Measurements from ENCODE around the gene ZNF805. TPM values are rescaled to one million over a fixed set of nuclear protein-coding genes. Genes with fewer than 3 reads are reported as not detected.
"Not testable (repeated sequence)": the region's sequence is repeated elsewhere in the genome, so short reads cannot be mapped to it uniquely, and the experiment has no call there.

ZNF805 gene
- total RNA-seq, 2 experiments from 2014 or later: 10.9 to 11.2 TPM

GRCh38 chr19:57273014-57273413 lies 32.6 kb downstream of the ZNF805 start:
- Mint-ChIP-seq H3K27me3 (no peaks in the 10 kb centered on the region), H3K27ac (no peak overlapping the region), H3K9me3 (peaks cover 13% of the 10 kb centered on the region), H3K4me3 (no peak overlapping the region), H3K36me3 (ENCODE audit: low read depth) (peaks cover 41% of the 10 kb centered on the region), H3K4me1 (peaks cover 1% of the 10 kb centered on the region)
- CTCF ChIA-PET: no interaction called here
- POLR2A ChIA-PET: no interaction called here
- DNase-seq: no peak

GRCh38 chr19:57276430-57276829 lies 36.0 kb downstream of the ZNF805 start:
- ChIA-PET POLR2A (no interaction called here), CTCF (no interaction called here)
- Mint-ChIP-seq H3K27me3 (no peaks in the 10 kb centered on the region), H3K9me3 (peaks cover 10% of the 10 kb centered on the region), H3K27ac (no peak overlapping the region), H3K36me3 (ENCODE audit: low read depth) (peaks cover 38% of the 10 kb centered on the region), H3K4me1 (peaks cover 6% of the 10 kb centered on the region), H3K4me3 (no peak overlapping the region)
- no peak for DNase-seq

GRCh38 chr19:57278481-57278880 lies 38.0 kb downstream of the ZNF805 start:
- H3K27ac Mint-ChIP-seq, H3K27me3 Mint-ChIP-seq: not testable (repeated sequence)
- POLR2A ChIA-PET: interaction anchor here (0.6 kb wide), 1 partner anchor 37 kb away, joined by 3 read pairs; no protein-coding TSS in a partner anchor

GRCh38 chr19:57279418-57280164 lies 39.2 kb downstream of the ZNF805 start:
- no peaks in the 10 kb centered on the region for H3K27me3 Mint-ChIP-seq
- CTCF ChIA-PET: no interaction called here
- no peak overlapping the region for H3K4me3 Mint-ChIP-seq
- H3K36me3 Mint-ChIP-seq (ENCODE audit: low read depth): peaks cover 49% of the 10 kb centered on the region
- no peak overlapping the region for H3K27ac Mint-ChIP-seq
- H3K9me3 Mint-ChIP-seq: peaks cover 1% of the 10 kb centered on the region
- peaks cover 31% of the 10 kb centered on the region for H3K4me1 Mint-ChIP-seq
- POLR2A ChIA-PET: no interaction called here
- peak; percentile 85 for DNase-seq

More at GRCh38 chr19:57278481-57278880, 38.0 kb downstream of the ZNF805 start:
- Mint-ChIP-seq H3K4me1 (peaks cover 24% of the 10 kb centered on the region), H3K36me3 (ENCODE audit: low read depth) (peaks cover 48% of the 10 kb centered on the region)
- DNase-seq, H3K9me3 Mint-ChIP-seq, H3K4me3 Mint-ChIP-seq, CTCF ChIA-PET: not testable (repeated sequence)

- H3K27ac Mint-ChIP-seq: no peak within 1 kb of the TSS
- peaks cover 36% of the 10 kb centered on the region for H3K4me1 Mint-ChIP-seq
- peak; percentile 96 for DNase-seq
- peaks cover 51% of the 10 kb centered on the region for H3K36me3 Mint-ChIP-seq (ENCODE audit: low read depth)
- peaks cover 3% of the 10 kb centered on the region for H3K9me3 Mint-ChIP-seq
- ChIA-PET CTCF (no interaction called here), POLR2A (no interaction called here)
- H3K27me3 Mint-ChIP-seq: no peaks in the 10 kb centered on the region
- no peak within 1 kb of the TSS for H3K4me3 Mint-ChIP-seq
These were observed 39.9 kb downstream of the ZNF805 start, which contains the start of gene ZNF460 for GRCh38 chr19:57280165-57280961. ZNF460 (plus strand) TSS chr19:57280485; CDS start chr19:57280807, 322 bp downstream.

DNA sequence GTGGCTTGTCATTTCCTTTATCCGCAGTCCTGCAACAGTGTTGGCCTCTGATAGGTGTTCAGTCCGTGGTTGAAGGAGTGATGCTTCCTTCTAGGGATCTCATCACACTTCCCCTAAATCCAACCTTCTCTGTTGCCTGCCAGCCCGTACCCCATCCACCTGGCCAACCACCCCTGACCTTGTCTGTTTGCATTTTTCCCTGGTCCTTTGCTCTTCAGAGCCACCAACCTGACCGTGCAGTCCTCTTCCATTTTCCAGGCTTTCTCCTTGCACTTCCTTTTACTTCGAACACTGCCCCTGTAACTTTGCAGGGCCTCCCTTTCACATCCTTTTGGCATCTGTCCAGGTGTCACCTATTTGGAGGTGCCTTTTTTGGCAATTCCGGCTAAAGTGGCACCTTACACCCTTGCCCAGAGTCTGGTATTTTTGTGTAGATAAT lies 40.5 kb downstream of the ZNF805 start:
- Mint-ChIP-seq H3K27me3 (no peaks in the 10 kb centered on the region), H3K9me3 (peaks cover 4% of the 10 kb centered on the region), H3K36me3 (ENCODE audit: low read depth) (peaks cover 55% of the 10 kb centered on the region), H3K27ac (no peak overlapping the region), H3K4me1 (peaks cover 37% of the 10 kb centered on the region), H3K4me3 (no peak overlapping the region)
- ChIA-PET CTCF (no interaction called here), POLR2A (no interaction called here)
- DNase-seq: peak; percentile 28

GRCh38 chr19:57282011-57282643 lies 41.7 kb downstream of the ZNF805 start:
- H3K4me1 Mint-ChIP-seq: peaks cover 39% of the 10 kb centered on the region
- POLR2A ChIA-PET: interaction anchor here (0.6 kb wide), 1 partner anchor 1140 kb away, joined by 7 read pairs; no protein-coding TSS in a partner anchor
- DNase-seq: no peak
- H3K9me3 Mint-ChIP-seq: peaks cover 7% of the 10 kb centered on the region
- H3K27ac Mint-ChIP-seq: peak overlapping the region; percentile 74
- peaks cover 61% of the 10 kb centered on the region for H3K36me3 Mint-ChIP-seq (ENCODE audit: low read depth)
- CTCF ChIA-PET: no interaction called here
- peak overlapping the region; percentile 68 for H3K4me3 Mint-ChIP-seq
- no peaks in the 10 kb centered on the region for H3K27me3 Mint-ChIP-seq

GRCh38 chr19:57288373-57288772 lies 47.9 kb downstream of the ZNF805 start:
- H3K4me3 Mint-ChIP-seq: no peak overlapping the region
- H3K27me3 Mint-ChIP-seq: no peaks in the 10 kb centered on the region
- DNase-seq: no peak
- H3K27ac Mint-ChIP-seq: no peak overlapping the region
- peaks cover 15% of the 10 kb centered on the region for H3K4me1 Mint-ChIP-seq
- POLR2A ChIA-PET: no interaction called here
- CTCF ChIA-PET: no interaction called here
- peaks cover 39% of the 10 kb centered on the region for H3K9me3 Mint-ChIP-seq
- peaks cover 88% of the 10 kb centered on the region for H3K36me3 Mint-ChIP-seq (ENCODE audit: low read depth)

GRCh38 chr19:57290970-57291369 lies 50.5 kb downstream of the ZNF805 start:
- H3K36me3 Mint-ChIP-seq (ENCODE audit: low read depth): peaks cover 93% of the 10 kb centered on the region
- H3K4me1 Mint-ChIP-seq: peaks cover 3% of the 10 kb centered on the region
- ChIA-PET POLR2A (no interaction called here), CTCF (no interaction called here)
- no peak overlapping the region for H3K4me3 Mint-ChIP-seq
- no peak for DNase-seq
- peaks cover 56% of the 10 kb centered on the region for H3K9me3 Mint-ChIP-seq
- no peak overlapping the region for H3K27ac Mint-ChIP-seq
- H3K27me3 Mint-ChIP-seq: no peaks in the 10 kb centered on the region

DNA sequence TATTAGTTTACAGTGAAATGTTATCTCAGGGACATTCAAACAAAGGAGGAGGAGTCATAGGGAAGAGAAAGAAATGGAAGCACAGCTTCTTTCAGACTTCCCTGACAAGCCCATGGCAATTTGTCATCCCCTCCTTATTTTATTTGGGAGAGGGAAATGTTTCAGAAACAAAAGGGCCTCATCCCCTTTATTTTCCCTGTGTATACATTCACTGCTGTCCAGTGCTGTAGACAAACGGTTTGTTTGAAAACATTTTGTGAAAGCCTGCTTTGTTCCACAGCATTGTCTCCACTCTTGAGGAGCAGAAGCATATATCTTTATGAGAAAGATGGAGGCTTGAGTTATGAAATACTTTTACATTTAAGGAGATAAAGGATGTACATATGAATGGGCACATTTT lies 52.1 kb downstream of the ZNF805 start:
- H3K4me3 Mint-ChIP-seq: no peak overlapping the region
- POLR2A ChIA-PET: no interaction called here
- no peaks in the 10 kb centered on the region for H3K4me1 Mint-ChIP-seq
- no peak for DNase-seq
- no peak overlapping the region for H3K27ac Mint-ChIP-seq
- peaks cover 91% of the 10 kb centered on the region for H3K36me3 Mint-ChIP-seq (ENCODE audit: low read depth)
- no peaks in the 10 kb centered on the region for H3K27me3 Mint-ChIP-seq
- CTCF ChIA-PET: no interaction called here
- H3K9me3 Mint-ChIP-seq: peaks cover 57% of the 10 kb centered on the region

- H3K4me3 Mint-ChIP-seq: no peak overlapping the region
- H3K9me3 Mint-ChIP-seq: peaks cover 63% of the 10 kb centered on the region
- peaks cover 91% of the 10 kb centered on the region for H3K36me3 Mint-ChIP-seq (ENCODE audit: low read depth)
- CTCF ChIA-PET: no interaction called here
- H3K27me3 Mint-ChIP-seq: no peaks in the 10 kb centered on the region
- no peak for DNase-seq
- H3K4me1 Mint-ChIP-seq: peaks cover 1% of the 10 kb centered on the region
- no peak overlapping the region for H3K27ac Mint-ChIP-seq
- POLR2A ChIA-PET: no interaction called here
These were observed 53.3 kb downstream of the ZNF805 start for GRCh38 chr19:57293719-57294118.

GRCh38 chr19:57302020-57302465 lies 61.6 kb downstream of the ZNF805 start:
- peaks cover 20% of the 10 kb centered on the region for H3K9me3 Mint-ChIP-seq
- H3K4me3 Mint-ChIP-seq: no peak overlapping the region
- peaks cover 1% of the 10 kb centered on the region for H3K4me1 Mint-ChIP-seq
- H3K36me3 Mint-ChIP-seq (ENCODE audit: low read depth): peaks cover 65% of the 10 kb centered on the region
- ChIA-PET POLR2A (no interaction called here), CTCF (interaction anchor here (0.9 kb wide), 1 partner anchor 9 kb away, joined by 3 read pairs; no protein-coding TSS in a partner anchor)
- no peak overlapping the region for H3K27ac Mint-ChIP-seq
- no peaks in the 10 kb centered on the region for H3K27me3 Mint-ChIP-seq
- DNase-seq: no peak
